H1 (cell line): ENCODE data around the gene COX7B2. TPM values are rescaled to one million over a fixed set of nuclear protein-coding genes. Genes with fewer than 3 reads are reported as not detected.

Experiments used
- CTCF ChIA-PET: fragments of 300-600 bp; sonication (Branson Sonifier 250); formaldehyde crosslinking; loops from one replicate; lab custom pipeline; 2021; ENCODE audit not compliant: partially characterized antibody; lab: Charles Lee
- POLR2A ChIA-PET: fragments of 300-600 bp; sonication (Branson Sonifier 250); formaldehyde crosslinking; loops from one replicate; lab custom pipeline; 2021; ENCODE audit warnings: inconsistent platforms; ENCODE audit not compliant: partially characterized antibody; lab: Charles Lee
- DNase-seq, 2 experiments: peaks; one replicate each; pipeline versions ENCODE4 v3.0.0 to v3.0.0-alpha.2; 2010 to 2022; ENCODE audit warnings: low spot score in 2 of 2, low read depth in 1 of 2, mixed read lengths in 1 of 2
- FAIRE-seq: peaks from 2 replicates; lab custom pipeline; 2011; peaks lifted over from hg19 to GRCh38; lab: Jason Lieb, UNC
- H2AFZ ChIP-seq: 2 replicates; pipeline ENCODE4 v1.8.1; 2012; ENCODE audit warnings: low read length, inconsistent platforms
- H2AK5ac ChIP-seq: 2 replicates; pipeline ENCODE4 v1.6.1; 2013; ENCODE audit warnings: low read depth, low read length
- H2BK120ac ChIP-seq: replicated peaks from 2 replicates; pipeline ENCODE3; 2013; ENCODE audit warnings: low read depth, low read length, inconsistent platforms
- H2BK12ac ChIP-seq: 2 replicates; pipeline ENCODE4 v1.6.1; 2013; ENCODE audit warnings: low read depth, low read length
- H2BK15ac ChIP-seq: 2 replicates; pipeline ENCODE4 v1.6.1; 2013; ENCODE audit warnings: low read length
- H2BK20ac ChIP-seq: 2 replicates; pipeline ENCODE4 v1.6.1; 2013; ENCODE audit warnings: low read length
- H2BK5ac ChIP-seq: 2 replicates; pipeline ENCODE4 v1.6.1; 2013; ENCODE audit warnings: low read depth, low read length
- H3K14ac ChIP-seq: 2 replicates; pipeline ENCODE4 v1.6.1; 2013; ENCODE audit warnings: inconsistent platforms; ENCODE audit not compliant: insufficient read length
- H3K18ac ChIP-seq: 2 replicates; pipeline ENCODE4 v1.6.1; 2013; ENCODE audit warnings: low read length; ENCODE audit errors: extremely low read depth
- H3K23ac ChIP-seq: 2 replicates; pipeline ENCODE4 v1.6.1; 2013; ENCODE audit warnings: inconsistent platforms; ENCODE audit not compliant: insufficient read length
- H3K23me2 ChIP-seq: 2 replicates; pipeline ENCODE4 v1.6.1; 2013; ENCODE audit warnings: low read depth, low read length
- H3K27ac ChIP-seq: 2 replicates; pipeline ENCODE4 v1.6.1; 2011; ENCODE audit warnings: low read depth, low read length, inconsistent platforms
- H3K27me3 ChIP-seq, 4 experiments: replicated peaks in 1 of 4; 1 replicate in 1 of 4; 2 replicates in 3 of 4; pipeline versions ENCODE4 v1.6.1 to v1.8.1; 2011 to 2013; ENCODE audit warnings: low read length in 3 of 4, mild to moderate bottlenecking in 3 of 4, inconsistent platforms in 2 of 4, mixed read lengths in 2 of 4, moderate library complexity in 1 of 4; ENCODE audit not compliant: control insufficient read depth in 3 of 4, insufficient read depth in 3 of 4; ENCODE audit errors: extremely low read depth in 1 of 4
- H3K36me3 ChIP-seq, 4 experiments: 2 replicates each; pipeline versions ENCODE4 v1.6.1 to v1.8.1; 2011 to 2013; ENCODE audit warnings: mild to moderate bottlenecking in 4 of 4, low read length in 3 of 4, moderate library complexity in 2 of 4, control low read depth in 1 of 4, inconsistent platforms in 1 of 4; ENCODE audit not compliant: insufficient read depth in 4 of 4, control insufficient read depth in 2 of 4
- H3K4ac ChIP-seq: replicated peaks from 2 replicates; pipeline ENCODE3; 2013; ENCODE audit warnings: low read length, low read depth, mixed read lengths, inconsistent platforms; ENCODE audit not compliant: insufficient read length
- H3K4me1 ChIP-seq, 4 experiments: replicated peaks in 1 of 4; 1 replicate in 1 of 4; 2 replicates in 3 of 4; pipeline versions ENCODE4 v1.6.1 to v1.8.1; 2011 to 2013; ENCODE audit warnings: low read length in 3 of 4, inconsistent platforms in 2 of 4, mixed read lengths in 1 of 4; ENCODE audit not compliant: insufficient read depth in 4 of 4, control insufficient read depth in 3 of 4
- H3K4me2 ChIP-seq, 2 experiments: 2 replicates each; pipeline versions ENCODE4 v1.6.1 to v1.8.1; 2011 to 2013; ENCODE audit warnings: low read depth in 2 of 2, low read length in 2 of 2, control low read depth in 1 of 2, inconsistent platforms in 1 of 2, mild to moderate bottlenecking in 1 of 2; ENCODE audit not compliant: insufficient read depth in 1 of 2
- H3K4me3 ChIP-seq, 4 experiments: fragments of 200-600, 300-600 bp in 1 of 4; sonication (generic), shearing (Covaris generic), sonication (Bioruptor Twin) in 1 of 4; 2 replicates each; pipeline versions ENCODE4 v1.5.1 to v1.8.1; 2011 to 2016; ENCODE audit warnings: low read length in 4 of 4, low read depth in 3 of 4, control low read depth in 2 of 4, inconsistent platforms in 2 of 4, mild to moderate bottlenecking in 2 of 4, mixed read lengths in 1 of 4, moderate library complexity in 1 of 4; ENCODE audit not compliant: insufficient read depth in 2 of 4; ENCODE audit errors: extremely low read depth in 1 of 4
- H3K56ac ChIP-seq: replicated peaks from 2 replicates; pipeline ENCODE3; 2013; ENCODE audit warnings: low read depth, mild to moderate bottlenecking, mixed read lengths, low read length, inconsistent platforms; ENCODE audit not compliant: insufficient read length
- H3K79me1 ChIP-seq: 2 replicates; pipeline ENCODE4 v1.6.1; 2013; ENCODE audit warnings: low read depth, low read length, control low read depth
- H3K79me2 ChIP-seq, 2 experiments: 2 replicates each; pipeline versions ENCODE4 v1.6.1 to v1.8.1; 2012 to 2013; ENCODE audit warnings: low read length in 2 of 2, mild to moderate bottlenecking in 2 of 2, inconsistent platforms in 1 of 2; ENCODE audit not compliant: insufficient read depth in 2 of 2, control insufficient read depth in 1 of 2
- H3K9ac ChIP-seq, 4 experiments: replicated peaks in 1 of 4; 1 replicate in 1 of 4; 2 replicates in 3 of 4; pipeline versions ENCODE4 v1.6.1 to v1.8.1; 2011 to 2013; ENCODE audit warnings: low read depth in 3 of 4, low read length in 3 of 4, control low read depth in 2 of 4, mild to moderate bottlenecking in 2 of 4, moderate library complexity in 2 of 4, inconsistent platforms in 1 of 4; ENCODE audit errors: extremely low read depth in 1 of 4
- H3K9me3 ChIP-seq, 2 experiments: 2 replicates each; pipeline versions ENCODE4 v1.6.1 to v1.8.1; 2012 to 2013; ENCODE audit warnings: mild to moderate bottlenecking in 2 of 2, moderate library complexity in 2 of 2, control low read depth in 1 of 2, inconsistent platforms in 1 of 2, low read depth in 1 of 2, low read length in 1 of 2, mixed read lengths in 1 of 2; ENCODE audit not compliant: insufficient read depth in 2 of 2
- H4K20me1 ChIP-seq, 2 experiments: replicated peaks in 1 of 2; 2 replicates each; pipeline versions ENCODE3 to v1.8.1; 2011 to 2013; ENCODE audit warnings: inconsistent platforms in 2 of 2, low read length in 2 of 2, mild to moderate bottlenecking in 1 of 2; ENCODE audit not compliant: insufficient read depth in 2 of 2, control insufficient read depth in 1 of 2
- H4K5ac ChIP-seq: 2 replicates; pipeline ENCODE4 v1.6.1; 2013; ENCODE audit warnings: low read length, low read depth, mixed read lengths, inconsistent platforms; ENCODE audit not compliant: insufficient read length
- H4K8ac ChIP-seq: 2 replicates; pipeline ENCODE4 v1.8.0; 2013; ENCODE audit warnings: mild to moderate bottlenecking, moderate library complexity, low read length, inconsistent platforms; ENCODE audit not compliant: insufficient read depth; ENCODE audit errors: extremely low read depth
- H4K91ac ChIP-seq: replicated peaks from 2 replicates; pipeline ENCODE3; 2013; ENCODE audit warnings: low read length, mixed read lengths, inconsistent platforms; ENCODE audit not compliant: insufficient read length
- BACH1 ChIP-seq: IDR thresholded peaks from 2 replicates; pipeline ENCODE4 v1.6.1; 2012; ENCODE audit warnings: low read length, improper control_type of control experiment
- BCL11A ChIP-seq, 2 experiments: IDR thresholded peaks; one replicate each; pipeline ENCODE4 v1.6.1; 2011; ENCODE audit warnings: low read depth in 2 of 2, low read length in 2 of 2, mild to moderate bottlenecking in 2 of 2
- BRCA1 ChIP-seq: IDR thresholded peaks from 2 replicates; pipeline ENCODE4 v1.6.1; 2012; ENCODE audit warnings: low read depth, low read length, improper control_type of control experiment
- CHD1 ChIP-seq: IDR thresholded peaks from 2 replicates; pipeline ENCODE4 v1.6.1; 2012; ENCODE audit warnings: low read depth, low read length, improper control_type of control experiment
- EZH2 ChIP-seq: fragments of 200-600 bp; sonication (generic); IDR thresholded peaks from 2 replicates; pipeline ENCODE4 v1.7.1; 2012; ENCODE audit warnings: low read depth, mild to moderate bottlenecking, moderate library complexity, low read length, inconsistent platforms; ENCODE audit not compliant: severe bottlenecking
- GTF2F1 ChIP-seq: IDR thresholded peaks from 2 replicates; pipeline ENCODE4 v1.6.1; 2012; ENCODE audit warnings: low read depth, low read length, improper control_type of control experiment, borderline replicate concordance
- MAX ChIP-seq: IDR thresholded peaks from 2 replicates; pipeline ENCODE4 v1.6.1; 2012; ENCODE audit warnings: inconsistent platforms
- NRF1 ChIP-seq: IDR thresholded peaks from 2 replicates; pipeline ENCODE4 v1.6.1; 2011; ENCODE audit warnings: mild to moderate bottlenecking, low read depth, low read length, improper control_type of control experiment
- RFX5 ChIP-seq: IDR thresholded peaks from 2 replicates; pipeline ENCODE4 v1.6.1; 2011; ENCODE audit warnings: low read depth, low read length, improper control_type of control experiment, borderline replicate concordance
- SP2 ChIP-seq: IDR thresholded peaks from 2 replicates; pipeline ENCODE4 v1.6.1; 2012; ENCODE audit warnings: mild to moderate bottlenecking, low read length, inconsistent platforms
- SRF ChIP-seq: IDR thresholded peaks from 2 replicates; pipeline ENCODE4 v1.6.1; 2011; ENCODE audit warnings: mild to moderate bottlenecking, low read depth, low read length, moderate library complexity
- YY1 ChIP-seq: IDR thresholded peaks from 2 replicates; pipeline ENCODE4 v1.6.1; 2011; ENCODE audit warnings: low read depth, mild to moderate bottlenecking, low read length
- WGBS, 2 experiments: shearing (Covaris generic) in 1 of 2; methylation state at CpG; one replicate each; pipeline versions ENCODE4 v1.1.6 to v1.1.7; 2013 to 2015; ENCODE audit warnings: low lambda C conversion rate in 2 of 2, mixed read lengths in 2 of 2, inconsistent platforms in 1 of 2, low coverage in 1 of 2, missing lambda C conversion rate in 1 of 2; ENCODE audit not compliant: insufficient replicate concordance in 2 of 2, insufficient coverage in 1 of 2, insufficient read length in 1 of 2; ENCODE audit errors: extremely low coverage in 1 of 2, missing lambda C conversion rate in 1 of 2; 5-methylcytosine and 5-hydroxymethylcytosine counted together
- polyA plus RNA-seq, 7 experiments: library from polyadenylated mRNA; depleted of rRNA in 3 of 7; stranded (reverse) in 5 of 7; unstranded in 2 of 7; fragments of >200 nt in 5 of 7; fragments of 200-250 nt in 2 of 7; gene quantifications; 1 replicate in 5 of 7; 2 replicates in 1 of 7; 4 replicates in 1 of 7; pipeline versions ENCODE4 v1.2.1 to v1.2.3, GENCODE V29; 2011 to 2013; ENCODE audit warnings: missing spikeins in 2 of 7, mixed read lengths in 2 of 7
- total RNA-seq: library from RNA; stranded (reverse); fragmentation: NEBNext Ultra II Directional; extraction: Animal tissue kit (Norgen Biotek cat#: 25700); gene quantifications from 2 replicates; pipeline ENCODE4 v1.2.1, GENCODE V29; 2021

COX7B2 gene
- total and polyA plus RNA-seq, 2 of the 8 experiments (the other 6 are each of a cell fraction or from before 2014, with no cell fraction given) = not detected

DNA sequence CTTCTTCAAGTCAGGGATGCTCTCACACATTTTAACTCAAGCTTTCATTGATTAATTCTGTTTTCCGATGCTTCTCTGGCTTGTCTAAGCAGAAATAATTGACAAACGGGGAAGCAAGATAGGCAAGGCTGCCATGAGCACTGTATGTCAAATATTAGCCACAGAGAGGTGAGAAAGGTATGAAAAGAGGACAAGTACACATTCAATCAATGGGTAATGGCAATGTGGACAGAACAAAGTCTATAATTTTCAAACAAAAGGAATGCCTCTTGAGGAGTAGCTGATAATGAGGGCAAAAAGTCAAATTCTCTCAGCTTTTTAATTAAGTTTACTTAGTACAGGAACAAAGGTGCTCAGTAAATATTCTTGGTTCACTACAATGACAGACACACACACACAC, 19.6 kb downstream of the COX7B2 start:
- no peak overlapping the region for H2BK12ac ChIP-seq
- ChIA-PET POLR2A (no interaction called here), CTCF (interaction anchor here (0.6 to 0.9 kb wide), 2 partner anchors 11 to 42 kb away, joined by 3 to 6 read pairs; no protein-coding TSS in a partner anchor)
- FAIRE-seq (no peak), DNase-seq (no peak)
- no peaks in the 10 kb centered on the region for H3K23me2 ChIP-seq
- H4K8ac ChIP-seq = no peak overlapping the region
- H4K91ac ChIP-seq = no peak overlapping the region
- no peak overlapping the region for H3K56ac ChIP-seq
- H3K4me1 ChIP-seq = no peaks in the 10 kb centered on the region
- 74% methylated on average over 2 of the region's 2 CpGs; no CpG with 5 or more reads in 1 of the 2 experiments for whole genome bisulfite sequencing, 2 experiments
- H3K4ac ChIP-seq = no peak overlapping the region
- H2BK120ac ChIP-seq = no peak overlapping the region
- H4K20me1 ChIP-seq = no peaks in the 10 kb centered on the region
- no peaks in the 10 kb centered on the region for H3K27me3 ChIP-seq
- H3K23ac ChIP-seq = no peak overlapping the region
- no peak overlapping the region for H3K18ac ChIP-seq
- no peak overlapping the region for H3K9ac ChIP-seq
- no peak overlapping the region for H2AK5ac ChIP-seq
- H4K5ac ChIP-seq = no peak overlapping the region
- no peaks in the 10 kb centered on the region for H3K79me1 ChIP-seq
- no peak overlapping the region for H2BK15ac ChIP-seq
- no peak overlapping the region for H2AFZ ChIP-seq
- H2BK20ac ChIP-seq = no peak overlapping the region
- H2BK5ac ChIP-seq = no peak overlapping the region
- H3K36me3 ChIP-seq = no peaks in the 10 kb centered on the region
- H3K79me2 ChIP-seq = no peaks in the 10 kb centered on the region
- no peak overlapping the region for H3K14ac ChIP-seq
- no peak overlapping the region for H3K4me3 ChIP-seq
- H3K27ac ChIP-seq = no peak overlapping the region
- no peak overlapping the region for H3K4me2 ChIP-seq
- 0 out of 4 replicates have a peak, but pooled peaks cover 0 to 3% of the 10 kb centered on the region in 2 experiments for H3K9me3 ChIP-seq
- TF ChIP-seq SP2 (no peak), MAX (no peak), SRF (no peak), NRF1 (no peak), EZH2 (no peak), YY1 (no peak), RFX5 (no peak), BRCA1 (no peak), CHD1 (no peak), BACH1 (no peak), GTF2F1 (no peak), BCL11A (IDR thresholded peaks at IDR 0.05; ENCODE audit: low read depth in 2 of 2, low read length in 2 of 2) (no peak)
